A673 (cell line): Measurements from ENCODE around the gene RASSF6. TPM values are rescaled to one million over a fixed set of nuclear protein-coding genes. Genes with fewer than 3 reads are reported as not detected.
"Not testable (repeated sequence)": the region's sequence is repeated elsewhere in the genome, so short reads cannot be mapped to it uniquely, and the experiment has no call there.

ENCODE experiments used
- BruUV-seq: library from RNA; stranded (reverse); fragments of 400-500 nt; replicated peaks from 2 replicates; lab custom pipeline; 2021; lab: Mats Ljungman, UMichigan
- CTCF ChIA-PET: fragments of 300-600 bp; sonication (Branson Sonifier 250); formaldehyde crosslinking; loops from one replicate; lab custom pipeline; 2022; ENCODE audit warnings: antibody characterized with exemption; lab: Charles Lee
- POLR2A ChIA-PET: fragments of 300-600 bp; sonication (Branson Sonifier 250); formaldehyde crosslinking; loops from one replicate; lab custom pipeline; 2022; ENCODE audit warnings: antibody characterized with exemption; ENCODE audit not compliant: low non-redundant PET; lab: Charles Lee
- DNase-seq: peaks from one replicate; pipeline ENCODE4 v3.0.0-alpha.2; 2015; ENCODE audit warnings: low spot score
- H3K27ac ChIP-seq: fragments of 200-600 bp; sonication (generic); 2 replicates; pipeline ENCODE4 v1.5.1; 2016; ENCODE audit warnings: mixed run types, low read depth, mild to moderate bottlenecking, mixed read lengths, antibody characterized with exemption, low read length; ENCODE audit not compliant: poor library complexity, severe bottlenecking
- H3K27me3 ChIP-seq: fragments of 200-600 bp; sonication (generic); replicated peaks from 2 replicates; pipeline ENCODE4 v1.6.1; 2017; ENCODE audit warnings: mixed run types, low read depth, mild to moderate bottlenecking, mixed read lengths, antibody characterized with exemption, low read length; ENCODE audit not compliant: insufficient read depth, poor library complexity
- H3K36me3 ChIP-seq: fragments of 200-600 bp; sonication (generic); 2 replicates; pipeline ENCODE4 v1.6.1; 2016; ENCODE audit warnings: mixed run types, mild to moderate bottlenecking, mixed read lengths, antibody characterized with exemption, low read length; ENCODE audit not compliant: insufficient read depth, poor library complexity, severe bottlenecking
- H3K4me1 ChIP-seq: fragments of 200-600 bp; sonication (generic); 2 replicates; pipeline ENCODE4 v1.6.1; 2017; ENCODE audit warnings: mixed run types, mild to moderate bottlenecking, mixed read lengths, antibody characterized with exemption, low read length; ENCODE audit not compliant: insufficient read depth, poor library complexity, severe bottlenecking
- H3K4me3 ChIP-seq: fragments of 200-600 bp; sonication (generic); 2 replicates; pipeline ENCODE4 v1.5.1; 2016; ENCODE audit warnings: low read depth, mixed run types, mild to moderate bottlenecking, mixed read lengths, low read length; ENCODE audit not compliant: poor library complexity, severe bottlenecking
- H3K9me3 ChIP-seq: fragments of 200-600 bp; sonication (generic); 2 replicates; pipeline ENCODE4 v1.6.1; 2016; ENCODE audit warnings: mixed run types, low read depth, mild to moderate bottlenecking, mixed read lengths, antibody characterized with exemption, low read length; ENCODE audit not compliant: poor library complexity, severe bottlenecking
- CTCF ChIP-seq: fragments of 300-800, 200-600 bp; sonication (generic); conservative IDR thresholded peaks from 2 replicates; pipeline ENCODE4 v1.5.1; 2017; ENCODE audit warnings: low read depth, mild to moderate bottlenecking, antibody characterized with exemption, low read length, moderate library complexity, mixed read lengths
- EZH2 ChIP-seq: fragments of 200-600 bp; sonication (generic); IDR thresholded peaks from 2 replicates; pipeline ENCODE4 v1.6.1; 2017; ENCODE audit warnings: borderline replicate concordance, low read depth, mild to moderate bottlenecking, mixed read lengths, antibody characterized with exemption, low read length; ENCODE audit not compliant: poor library complexity, severe bottlenecking
- intact Hi-C: fragments of 100-400 bp; cut with micrococcal nuclease; formaldehyde crosslinking; loops from one replicate; pipeline ENCODE4 v1.10.0; 2022; ENCODE audit not compliant: unreplicated experiment
- total RNA-seq: library from RNA; stranded (reverse); gene quantifications from 2 replicates; pipeline ENCODE4 v1.2.3, GENCODE V29; 2021

The RASSF6 gene
- total RNA-seq, 1 experiment from 2014 or later, result not detected

- Histone ChIP-seq H3K4me3 (no peak overlapping the region), H3K4me1 (no peaks in the 10 kb centered on the region), H3K9me3 (no peaks in the 10 kb centered on the region), H3K27ac (no peak overlapping the region), H3K27me3 (no peaks in the 10 kb centered on the region), H3K36me3 (no peaks in the 10 kb centered on the region)
- CTCF ChIA-PET, result no interaction called here
- BruUV-seq, result no TSS peak
- TF ChIP-seq EZH2, result no peak
- TF ChIP-seq CTCF, result no peak
- DNase-seq, result no peak
- POLR2A ChIA-PET, result no interaction called here
- intact Hi-C loops, result no loop called here
These were observed 19.3 kb downstream of the RASSF6 start for GRCh38 chr4:73600954-73601353.

- TF ChIP-seq EZH2, result no peak
- TF ChIP-seq CTCF, result no peak
- H3K4me1 ChIP-seq, result no peaks in the 10 kb centered on the region
- intact Hi-C loops, result loop anchor here (10.0 kb wide), 1 partner anchor 326 kb away; no protein-coding TSS in a partner anchor
- CTCF ChIA-PET, result no interaction called here
- no peak overlapping the region for H3K4me3 ChIP-seq
- H3K9me3 ChIP-seq, result no peaks in the 10 kb centered on the region
- no peak for DNase-seq
- no peaks in the 10 kb centered on the region for H3K36me3 ChIP-seq
- H3K27me3 ChIP-seq, result no peaks in the 10 kb centered on the region
- POLR2A ChIA-PET, result no interaction called here
- no peak overlapping the region for H3K27ac ChIP-seq
- no TSS peak for BruUV-seq
These were observed 21.1 kb downstream of the RASSF6 start for GRCh38 chr4:73599182-73599581.

GRCh38 chr4:73597594-73597993, 22.6 kb downstream of the RASSF6 start:
- no peak overlapping the region for H3K27ac ChIP-seq
- intact Hi-C loops, result loop anchor here (10.0 kb wide), 1 partner anchor 327 kb away; no protein-coding TSS in a partner anchor
- H3K4me3 ChIP-seq, result no peak overlapping the region
- no TSS peak for BruUV-seq
- H3K27me3 ChIP-seq, result no peaks in the 10 kb centered on the region
- H3K9me3 ChIP-seq, result no peaks in the 10 kb centered on the region
- ChIA-PET POLR2A (no interaction called here), CTCF (no interaction called here)
- H3K36me3 ChIP-seq, result no peaks in the 10 kb centered on the region
- no peak for TF ChIP-seq CTCF
- TF ChIP-seq EZH2, result no peak
- H3K4me1 ChIP-seq, result no peaks in the 10 kb centered on the region
- no peak for DNase-seq

- CTCF ChIA-PET, H3K4me1 ChIP-seq, H3K36me3 ChIP-seq, H3K4me3 ChIP-seq, POLR2A ChIA-PET, H3K27ac ChIP-seq, DNase-seq, BruUV-seq, H3K9me3 ChIP-seq, H3K27me3 ChIP-seq: not testable (repeated sequence)
- intact Hi-C loops, result loop anchor here (10.0 kb wide), 1 partner anchor 328 kb away; no protein-coding TSS in a partner anchor
These were observed 23.1 kb downstream of the RASSF6 start for GRCh38 chr4:73597183-73597582.
